H9 (cell line): ENCODE results near the gene STX16. TPM values are rescaled to one million over a fixed set of nuclear protein-coding genes. Genes with fewer than 3 reads are reported as not detected.

Experiments
- DNase-seq: peaks from one replicate; pipeline ENCODE4 v3.0.0-alpha.2; 2017
- H2AFZ ChIP-seq: one replicate; pipeline ENCODE4 v1.6.1; 2013; ENCODE audit warnings: mild to moderate bottlenecking, low read length, control low read depth, moderate library complexity
- H2AK5ac ChIP-seq: 2 replicates; pipeline ENCODE4 v1.6.1; 2013; ENCODE audit warnings: low read length, control low read depth, mixed read lengths; ENCODE audit not compliant: insufficient read length
- H2BK120ac ChIP-seq: one replicate; pipeline ENCODE4 v1.6.1; 2013; ENCODE audit warnings: low read depth, mild to moderate bottlenecking, low read length, control low read depth, inconsistent platforms; ENCODE audit not compliant: poor library complexity, severe bottlenecking
- H2BK12ac ChIP-seq: 2 replicates; pipeline ENCODE4 v1.6.1; 2013; ENCODE audit warnings: low read length, control low read depth, mixed read lengths, low read depth; ENCODE audit not compliant: insufficient read length
- H2BK15ac ChIP-seq: 2 replicates; pipeline ENCODE4 v1.6.1; 2013; ENCODE audit warnings: low read depth, low read length, control low read depth
- H2BK20ac ChIP-seq: one replicate; pipeline ENCODE4 v1.6.1; 2013; ENCODE audit warnings: low read depth, mild to moderate bottlenecking, low read length, control low read depth, inconsistent platforms; ENCODE audit not compliant: poor library complexity, severe bottlenecking
- H2BK5ac ChIP-seq: 2 replicates; pipeline ENCODE4 v1.6.1; 2013; ENCODE audit warnings: low read length, control low read depth, mixed read lengths; ENCODE audit not compliant: insufficient read length
- H3K14ac ChIP-seq: 2 replicates; pipeline ENCODE4 v1.6.1; 2013; ENCODE audit warnings: low read length, control low read depth; ENCODE audit not compliant: insufficient read depth
- H3K18ac ChIP-seq: 2 replicates; pipeline ENCODE4 v1.6.1; 2013; ENCODE audit warnings: low read depth, mild to moderate bottlenecking, mixed read lengths, low read length, control low read depth; ENCODE audit not compliant: insufficient read length
- H3K23ac ChIP-seq: 2 replicates; pipeline ENCODE4 v1.6.1; 2013; ENCODE audit warnings: low read length, control low read depth, mixed read lengths, low read depth; ENCODE audit not compliant: insufficient read length
- H3K23me2 ChIP-seq: 2 replicates; pipeline ENCODE4 v1.6.1; 2013; ENCODE audit warnings: low read depth, mild to moderate bottlenecking, mixed read lengths, low read length, control low read depth; ENCODE audit not compliant: insufficient read length, poor library complexity, severe bottlenecking
- H3K27ac ChIP-seq: 2 replicates; pipeline ENCODE4 v1.5.1; 2013; ENCODE audit warnings: low read length, control low read depth, mixed read lengths, low read depth; ENCODE audit not compliant: insufficient read length
- H3K27me3 ChIP-seq: 2 replicates; pipeline ENCODE4 v1.6.1; 2013; ENCODE audit warnings: low read length, control low read depth, inconsistent platforms; ENCODE audit not compliant: insufficient read depth
- H3K4ac ChIP-seq: 2 replicates; pipeline ENCODE4 v1.6.1; 2013; ENCODE audit warnings: low read depth, mild to moderate bottlenecking, control low read depth, inconsistent platforms, low read length, moderate library complexity
- H3K4me1 ChIP-seq: 2 replicates; pipeline ENCODE4 v1.6.1; 2013; ENCODE audit warnings: low read length, control low read depth, inconsistent platforms; ENCODE audit not compliant: insufficient read depth
- H3K4me2 ChIP-seq: 2 replicates; pipeline ENCODE4 v1.6.1; 2013; ENCODE audit warnings: low read length, control low read depth, mixed read lengths; ENCODE audit not compliant: insufficient read length, insufficient read depth
- H3K56ac ChIP-seq: 2 replicates; pipeline ENCODE4 v1.6.1; 2013; ENCODE audit warnings: low read depth, mild to moderate bottlenecking, mixed read lengths, low read length, control low read depth; ENCODE audit not compliant: insufficient read length
- H3K79me1 ChIP-seq: 2 replicates; pipeline ENCODE4 v1.6.1; 2013; ENCODE audit warnings: low read depth, mild to moderate bottlenecking, moderate library complexity, low read length, control low read depth, inconsistent platforms; ENCODE audit not compliant: insufficient read depth, poor library complexity, severe bottlenecking
- H3K79me2 ChIP-seq: 2 replicates; pipeline ENCODE4 v1.6.1; 2013; ENCODE audit warnings: low read length, control low read depth, inconsistent platforms; ENCODE audit not compliant: insufficient read depth
- H3K9ac ChIP-seq: 2 replicates; pipeline ENCODE4 v1.6.1; 2013; ENCODE audit warnings: low read length, control low read depth, mixed read lengths; ENCODE audit not compliant: insufficient read length; ENCODE audit errors: extremely low read depth
- H3K9me3 ChIP-seq: one replicate; pipeline ENCODE4 v1.6.1; 2013; ENCODE audit warnings: low read depth, low read length, inconsistent platforms; ENCODE audit not compliant: control insufficient read depth
- H3T11ph ChIP-seq: one replicate; pipeline ENCODE4 v1.6.1; 2013; ENCODE audit warnings: mild to moderate bottlenecking, low read length, control low read depth, inconsistent platforms
- H4K20me1 ChIP-seq: one replicate; pipeline ENCODE4 v1.6.1; 2013; ENCODE audit not compliant: control insufficient read depth, insufficient read length, insufficient read depth
- H4K5ac ChIP-seq: 2 replicates; pipeline ENCODE4 v1.6.1; 2013; ENCODE audit warnings: low read depth, mild to moderate bottlenecking, mixed read lengths, low read length, control low read depth; ENCODE audit not compliant: insufficient read length
- H4K8ac ChIP-seq: replicated peaks from 2 replicates; pipeline ENCODE4 v1.6.1; 2013; ENCODE audit warnings: low read length, control low read depth, mixed read lengths, low read depth; ENCODE audit not compliant: insufficient read length
- H4K91ac ChIP-seq: 2 replicates; pipeline ENCODE4 v1.6.1; 2013; ENCODE audit warnings: low read depth, mild to moderate bottlenecking, moderate library complexity, mixed read lengths, low read length, control low read depth; ENCODE audit not compliant: insufficient read length
- H3K27ac Mint-ChIP-seq, 3 experiments: 2 replicates in 2 of 3; 3 replicates in 1 of 3; pipeline ENCODE4 v1.8.0; 2020 to 2021; ENCODE audit warnings: mixed read lengths in 3 of 3, mild to moderate bottlenecking in 1 of 3, moderate library complexity in 1 of 3
- H3K27me3 Mint-ChIP-seq: 2 replicates; pipeline ENCODE4 v1.8.0; 2021; ENCODE audit warnings: low read depth, mild to moderate bottlenecking, moderate library complexity, mixed read lengths
- H3K36me3 Mint-ChIP-seq, 3 experiments: 2 replicates in 2 of 3; 3 replicates in 1 of 3; pipeline ENCODE4 v1.8.0; 2020 to 2021; ENCODE audit warnings: low read depth in 3 of 3, mixed read lengths in 3 of 3; ENCODE audit not compliant: insufficient read depth in 1 of 3
- H3K4me1 Mint-ChIP-seq, 2 experiments: 2 replicates each; pipeline ENCODE4 v1.8.0; 2020; ENCODE audit warnings: mixed read lengths in 2 of 2
- H3K4me3 Mint-ChIP-seq, 2 experiments: 2 replicates in 1 of 2; 3 replicates in 1 of 2; pipeline ENCODE4 v1.8.0; 2020 to 2021; ENCODE audit warnings: mild to moderate bottlenecking in 2 of 2, mixed read lengths in 2 of 2, moderate library complexity in 1 of 2
- H3K9me3 Mint-ChIP-seq, 2 experiments: 2 replicates in 1 of 2; 3 replicates in 1 of 2; pipeline ENCODE4 v1.8.0; 2020; ENCODE audit warnings: mild to moderate bottlenecking in 2 of 2, mixed read lengths in 2 of 2, moderate library complexity in 1 of 2
- WGBS: extraction: QIAGEN DNeasy Blood & Tissue Kit; methylation state at CpG from one replicate; pipeline ENCODE4 v1.1.7; 2013; ENCODE audit warnings: missing lambda C conversion rate, low lambda C conversion rate, mixed read lengths; ENCODE audit not compliant: insufficient read length; ENCODE audit errors: extremely low coverage; 5-methylcytosine and 5-hydroxymethylcytosine counted together
- total RNA-seq: library from RNA; stranded (reverse); gene quantifications from 2 replicates; pipeline ENCODE4 v1.2.1, GENCODE V29; 2021
- TF ChIP-seq, protein P1 (sequence below): fragments of 200-600 bp; sonication (generic); conservative IDR thresholded peaks from 3 replicates; pipeline ENCODE4 v1.8.0; 2021; ENCODE audit warnings: antibody characterized with exemption, mild to moderate bottlenecking

The STX16 gene
- total RNA-seq, 1 experiment from 2014 or later: 87.8 TPM

DNA sequence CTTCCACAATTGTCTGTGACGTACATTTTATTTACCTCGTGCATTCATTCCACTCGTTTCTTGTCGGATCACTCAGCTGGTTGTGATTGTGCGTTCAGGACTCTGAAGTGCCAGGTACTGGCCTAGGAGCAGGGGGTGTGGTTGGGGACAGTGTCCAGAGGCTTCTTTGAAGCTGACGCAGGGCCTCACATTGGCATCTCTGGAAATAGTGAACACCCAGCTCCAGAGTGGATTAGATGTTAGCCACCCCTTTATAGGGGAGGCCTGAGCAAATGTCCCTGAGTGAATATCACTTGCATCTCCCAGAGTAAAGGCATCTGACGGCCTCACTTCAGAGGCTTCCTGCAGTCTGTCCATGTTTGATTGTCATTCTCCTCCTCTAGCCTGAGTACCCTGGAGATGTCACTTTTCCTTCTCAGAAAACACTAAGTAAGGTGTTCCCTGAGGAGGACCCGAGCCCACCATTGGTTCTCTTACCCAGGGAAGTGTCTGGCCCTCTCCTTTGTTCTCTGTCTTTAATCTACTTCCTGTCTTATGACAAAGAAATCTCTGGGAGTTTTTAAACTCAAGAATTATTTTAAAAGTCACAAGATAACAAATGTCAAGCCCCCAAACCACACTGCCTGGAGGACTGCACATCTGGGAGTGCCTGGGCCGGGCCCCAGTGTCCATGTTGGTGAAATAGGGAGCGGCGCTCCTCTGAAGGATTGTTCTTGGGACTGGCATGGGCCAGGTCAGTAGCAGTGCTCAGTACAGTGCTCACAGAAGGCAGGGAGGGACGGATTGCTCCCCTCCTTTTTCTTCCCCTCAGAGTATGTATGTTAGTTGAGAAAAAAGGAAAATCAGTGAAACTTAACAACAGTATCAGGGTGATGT lies 10.8 kb downstream of the STX16 start:
- no peak overlapping the region for H3K9ac ChIP-seq
- H3K18ac ChIP-seq: no peak overlapping the region
- H3K79me2 ChIP-seq: peaks cover 35% of the 10 kb centered on the region
- H3T11ph ChIP-seq: no peak overlapping the region
- H3K9me3 ChIP-seq: no peaks in the 10 kb centered on the region
- H3K4me3 Mint-ChIP-seq: no peak overlapping the region; a peak in 1 of 5 replicates
- H2BK12ac ChIP-seq: no peak overlapping the region
- H4K91ac ChIP-seq: no peak overlapping the region
- H3K4me2 ChIP-seq: no peak overlapping the region
- H3K79me1 ChIP-seq: no peaks in the 10 kb centered on the region
- no peaks in the 10 kb centered on the region for H4K20me1 ChIP-seq
- H2BK5ac ChIP-seq: no peak overlapping the region
- H2AFZ ChIP-seq: no peak overlapping the region
- peaks cover 4 to 44% (median 34%) of the 10 kb centered on the region in 3 experiments; a peak in 6 of 7 replicates for H3K36me3 Mint-ChIP-seq
- no peak overlapping the region for H2AK5ac ChIP-seq
- no peaks in the 10 kb centered on the region for H3K9me3 Mint-ChIP-seq
- H3K56ac ChIP-seq: no peak overlapping the region
- no peaks in the 10 kb centered on the region for H3K27me3 Mint-ChIP-seq
- no peak overlapping the region for H4K5ac ChIP-seq
- TF ChIP-seq, protein P1, sequence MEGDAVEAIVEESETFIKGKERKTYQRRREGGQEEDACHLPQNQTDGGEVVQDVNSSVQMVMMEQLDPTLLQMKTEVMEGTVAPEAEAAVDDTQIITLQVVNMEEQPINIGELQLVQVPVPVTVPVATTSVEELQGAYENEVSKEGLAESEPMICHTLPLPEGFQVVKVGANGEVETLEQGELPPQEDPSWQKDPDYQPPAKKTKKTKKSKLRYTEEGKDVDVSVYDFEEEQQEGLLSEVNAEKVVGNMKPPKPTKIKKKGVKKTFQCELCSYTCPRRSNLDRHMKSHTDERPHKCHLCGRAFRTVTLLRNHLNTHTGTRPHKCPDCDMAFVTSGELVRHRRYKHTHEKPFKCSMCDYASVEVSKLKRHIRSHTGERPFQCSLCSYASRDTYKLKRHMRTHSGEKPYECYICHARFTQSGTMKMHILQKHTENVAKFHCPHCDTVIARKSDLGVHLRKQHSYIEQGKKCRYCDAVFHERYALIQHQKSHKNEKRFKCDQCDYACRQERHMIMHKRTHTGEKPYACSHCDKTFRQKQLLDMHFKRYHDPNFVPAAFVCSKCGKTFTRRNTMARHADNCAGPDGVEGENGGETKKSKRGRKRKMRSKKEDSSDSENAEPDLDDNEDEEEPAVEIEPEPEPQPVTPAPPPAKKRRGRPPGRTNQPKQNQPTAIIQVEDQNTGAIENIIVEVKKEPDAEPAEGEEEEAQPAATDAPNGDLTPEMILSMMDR: no peak
- H3K23ac ChIP-seq: no peak overlapping the region
- no peaks in the 10 kb centered on the region for H3K23me2 ChIP-seq
- no peak overlapping the region for H2BK20ac ChIP-seq
- no peak overlapping the region for H4K8ac ChIP-seq
- H3K27ac Mint-ChIP-seq: peak overlapping the region; percentile 69 to 92 (median 76); a peak in 5 of 7 replicates
- no peak overlapping the region for H2BK15ac ChIP-seq
- DNase-seq: no peak
- no CpG with 5 or more reads among the region's 12 CpGs for WGBS
- no peak overlapping the region for H3K27ac ChIP-seq
- peaks cover 8% of the 10 kb centered on the region; the same call in 1 of the 2 replicates for H3K4me1 ChIP-seq
- H3K4ac ChIP-seq: no peak overlapping the region
- no peak overlapping the region; the same call in 1 of the 2 replicates for H3K14ac ChIP-seq
- no peak overlapping the region for H2BK120ac ChIP-seq
- H3K4me1 Mint-ChIP-seq: peaks cover 70 to 84% of the 10 kb centered on the region in 2 experiments
- H3K27me3 ChIP-seq: no peaks in the 10 kb centered on the region
